Sciatic nerve (tissue), 2 donors: ENCODE data around the gene TMOD1. TPM values are rescaled to one million over a fixed set of nuclear protein-coding genes. Genes with fewer than 3 reads are reported as not detected.

Experiments
- ATAC-seq: fragments of 200-7000 bp; cut with Tn5 transposase; one replicate; pipeline ENCODE4 v1.9.1; 2020; ENCODE audit warnings: mild to moderate bottlenecking, moderate library complexity
- DNase-seq: peaks from one replicate; pipeline ENCODE4 v3.0.0-alpha.2; 2020; ENCODE audit warnings: low spot score
- intact Hi-C: fragments of 100-400 bp; cut with DNase I; formaldehyde crosslinking; loops from one replicate; pipeline ENCODE4 v1.14.2; 2022
- total RNA-seq: library from RNA; stranded (reverse); fragmentation: NEBNext Ultra II Directional; extraction: Animal tissue kit (Norgen Biotek cat#: 25700); gene quantifications from one replicate; pipeline ENCODE4 v1.2.1, GENCODE V29; 2021
- donor health status: DM: no; HTN: no; CAD: no.
- donor health status: DM: no; HTN: no; CAD: no.

The TMOD1 gene
- total RNA-seq, 1 donor from 2014 or later = 25.3 TPM

- ATAC-seq (peak; percentile 88), DNase-seq (peak; percentile 82)
- intact Hi-C loops = no loop called here
Observed at GRCh38 chr9:97557606-97558095, 56.2 kb downstream of the TMOD1 start.

DNA sequence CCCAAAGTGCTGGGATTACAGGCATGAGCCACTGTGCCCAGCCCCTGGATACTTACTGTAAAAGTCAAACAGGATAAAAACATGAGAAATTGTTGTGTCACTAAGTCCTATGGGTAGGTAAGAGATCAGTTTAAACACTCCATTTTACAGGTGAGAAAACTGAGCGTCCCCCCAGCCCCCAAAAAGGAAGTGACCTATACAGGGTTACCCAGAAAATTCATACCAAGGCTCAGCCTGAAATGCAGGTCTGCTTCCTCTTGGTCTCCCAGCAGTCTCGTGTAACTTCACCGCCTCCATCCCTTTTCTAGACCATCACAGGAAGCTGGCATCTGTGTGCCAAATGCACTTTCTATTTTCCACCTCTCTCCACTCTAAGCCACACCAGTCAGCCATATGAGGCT is 57.2 kb downstream of the TMOD1 start:
- intact Hi-C loops = no loop called here
- DNase-seq (no peak), ATAC-seq (no peak)

DNA sequence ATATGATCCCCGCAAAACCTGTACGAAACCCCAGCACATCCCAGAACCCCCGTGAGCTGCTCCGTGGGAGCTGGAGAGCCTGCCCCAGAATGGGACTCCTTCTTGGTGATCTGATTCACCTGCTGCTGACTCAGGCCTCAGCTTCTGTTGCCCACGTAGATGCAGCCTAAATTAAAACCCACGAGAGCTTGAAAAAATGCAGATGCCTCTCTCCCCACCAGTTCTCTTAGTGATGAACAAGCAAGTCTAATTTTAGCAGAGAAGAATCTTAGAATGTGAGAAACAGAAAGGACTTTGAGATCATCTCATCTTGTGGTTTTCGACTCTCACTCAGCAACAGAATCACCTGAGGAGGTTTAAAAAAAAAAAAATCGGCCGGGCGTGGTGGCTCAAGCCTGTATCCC is 57.6 kb downstream of the TMOD1 start:
- ATAC-seq = no peak
- peak; percentile 51 for DNase-seq
- intact Hi-C loops = no loop called here

DNA sequence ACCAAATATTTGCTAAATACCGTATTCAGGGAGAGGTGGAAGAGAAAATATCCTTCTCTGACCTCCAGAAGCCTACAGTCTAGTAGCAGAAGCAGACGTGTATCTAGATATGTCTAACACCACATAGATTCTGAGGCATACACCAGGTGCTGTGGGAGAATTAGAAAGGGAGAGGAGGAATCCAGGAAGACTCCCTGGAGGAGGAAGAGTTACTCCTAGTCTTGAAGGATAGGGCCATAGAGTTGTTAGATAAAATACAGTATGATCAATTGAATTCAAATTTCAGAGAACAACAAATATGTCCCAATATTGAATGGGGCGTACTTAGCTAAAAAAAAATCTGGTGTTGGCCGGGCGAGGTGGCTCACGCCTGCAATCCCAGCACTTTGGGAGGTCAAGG is 58.7 kb downstream of the TMOD1 start:
- intact Hi-C loops = no loop called here
- no peak for DNase-seq
- no peak for ATAC-seq

GRCh38 chr9:97560851-97561250 is 59.4 kb downstream of the TMOD1 start:
- DNase-seq (peak; percentile 45), ATAC-seq (no peak)
- intact Hi-C loops = no loop called here

DNA sequence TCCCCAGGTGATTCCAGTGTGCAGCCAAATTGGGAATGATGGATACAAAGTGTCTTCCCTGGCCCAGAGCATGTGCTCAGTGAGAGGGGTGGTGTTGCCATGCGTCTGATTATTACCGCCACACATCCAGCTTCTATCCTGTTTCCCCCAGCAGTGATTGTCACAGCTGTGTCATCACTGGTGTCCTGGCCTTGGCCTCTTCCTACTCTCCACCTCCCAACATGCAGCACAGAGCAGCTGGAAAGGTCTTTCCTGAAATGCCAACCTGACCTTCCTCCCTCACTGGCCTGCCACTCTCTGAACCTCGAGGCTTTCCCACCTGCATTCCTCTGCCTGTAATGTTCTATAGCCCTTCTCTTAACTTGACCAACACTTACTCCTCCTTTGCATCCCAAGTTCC is 60.0 kb downstream of the TMOD1 start:
- intact Hi-C loops = no loop called here
- peak; percentile 27 for DNase-seq

GRCh38 chr9:97562542-97562941 is 61.1 kb downstream of the TMOD1 start:
- DNase-seq (peak; percentile 54), ATAC-seq (peak; percentile 29)
- intact Hi-C loops = no loop called here

More for the DNA sequence above, 60.0 kb downstream of the TMOD1 start:
- no peak for ATAC-seq

DNA sequence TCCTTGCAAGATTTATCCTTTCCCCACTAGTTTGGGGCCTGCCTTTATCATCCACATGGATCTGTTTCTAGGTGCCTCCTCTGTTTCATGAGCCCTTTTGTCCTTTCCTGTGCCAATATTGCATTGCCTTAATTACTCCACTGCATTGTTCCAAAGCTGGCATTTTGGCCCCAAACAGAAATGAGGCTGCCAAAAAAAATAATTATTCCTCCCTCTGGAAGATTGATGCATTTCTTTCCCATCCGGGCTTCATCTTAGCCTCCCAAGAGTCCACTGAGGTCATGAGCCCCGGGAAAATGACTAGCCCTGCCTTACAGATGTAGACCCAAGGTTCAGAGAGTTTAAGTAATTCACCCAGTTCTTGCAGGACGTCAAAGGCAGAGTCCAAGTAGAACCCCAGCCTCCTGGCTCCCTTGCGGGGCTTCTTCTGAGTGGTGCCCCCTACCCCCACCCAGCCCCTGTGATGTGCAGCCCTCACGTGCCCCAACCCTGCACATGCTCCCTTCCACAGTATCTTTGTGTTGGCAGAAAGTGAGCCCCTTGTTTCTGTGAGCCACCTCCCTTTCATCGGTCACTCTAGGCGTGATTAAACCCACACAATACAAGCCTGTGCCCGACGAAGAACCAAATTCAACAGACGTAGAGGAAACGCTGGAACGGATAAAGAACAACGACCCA is 62.1 kb downstream of the TMOD1 start:
- ATAC-seq = peak; percentile 59
- DNase-seq = peak; percentile 53
- intact Hi-C loops = no loop called here

GRCh38 chr9:97564291-97565175 is 63.1 kb downstream of the TMOD1 start:
- intact Hi-C loops = no loop called here
- ATAC-seq = peak; percentile 75

DNA sequence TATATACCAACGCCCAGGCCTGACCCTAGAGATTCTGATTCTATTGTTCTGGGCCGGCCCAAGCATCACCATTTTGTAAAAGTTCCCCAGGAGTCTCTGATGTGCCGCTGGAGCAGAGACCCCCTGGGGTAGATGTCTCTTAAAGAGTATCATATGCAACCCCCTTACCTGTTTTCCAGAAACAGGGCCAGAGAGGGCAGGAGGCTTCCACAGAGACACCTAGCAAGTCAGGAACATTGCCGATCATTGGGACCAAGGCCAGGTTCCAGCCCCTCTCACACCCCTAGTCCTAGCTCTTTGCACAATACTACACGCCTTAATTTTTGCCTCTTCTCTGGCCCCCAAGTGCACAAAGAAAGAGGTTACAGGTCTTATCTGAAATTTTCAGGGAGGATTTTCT is 63.8 kb downstream of the TMOD1 start:
- intact Hi-C loops = no loop called here
- peak; percentile 30 for DNase-seq
- no peak for ATAC-seq

More at GRCh38 chr9:97564291-97565175, 63.1 kb downstream of the TMOD1 start:
- peak; percentile 65 for DNase-seq

DNA sequence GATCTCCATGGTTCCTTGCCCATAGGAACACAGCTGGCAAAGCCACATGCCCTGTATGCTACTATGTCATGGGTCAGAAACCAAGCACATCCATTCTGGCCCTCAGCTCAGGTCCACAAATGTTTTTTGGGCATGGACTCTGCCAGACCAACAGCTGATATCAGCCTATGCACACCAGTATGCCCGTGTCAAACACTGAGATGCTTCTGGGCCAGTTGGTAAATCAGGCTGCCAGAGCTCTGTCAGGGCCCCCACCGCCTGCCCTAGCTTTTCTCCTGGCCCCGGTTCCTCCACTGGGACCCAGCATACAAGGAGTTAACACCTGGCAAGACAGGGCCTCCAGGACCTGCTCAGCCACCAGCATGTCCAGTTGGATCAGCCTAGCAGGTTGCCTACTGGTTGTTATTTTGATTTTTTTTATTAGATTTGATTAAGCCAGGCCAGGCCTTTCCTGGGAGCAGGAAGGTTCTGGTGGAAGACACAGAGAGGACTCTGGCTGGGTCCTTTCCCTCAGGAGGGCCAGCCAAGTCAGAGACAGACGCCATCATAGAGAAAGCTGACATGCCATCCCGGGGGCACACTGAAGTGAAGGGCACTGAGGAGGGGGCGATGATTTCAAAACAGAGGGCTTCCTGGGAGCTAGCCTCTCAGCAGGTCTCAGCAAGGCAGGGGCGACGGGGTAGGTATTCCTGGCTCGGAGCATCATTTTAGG is 65.9 kb downstream of the TMOD1 start:
- DNase-seq (peak; percentile 50), ATAC-seq (no peak)
- intact Hi-C loops = no loop called here

- no peak for ATAC-seq
- no peak for DNase-seq
- intact Hi-C loops = no loop called here
Observed at GRCh38 chr9:97567894-97568202, 66.4 kb downstream of the TMOD1 start.

- DNase-seq = no peak
- no peak for ATAC-seq
- intact Hi-C loops = no loop called here
Observed at GRCh38 chr9:97568461-97569275, 67.2 kb downstream of the TMOD1 start.

GRCh38 chr9:97570899-97571298 is 69.4 kb downstream of the TMOD1 start:
- DNase-seq (peak; percentile 55), ATAC-seq (peak; percentile 27)
- intact Hi-C loops = no loop called here

DNA sequence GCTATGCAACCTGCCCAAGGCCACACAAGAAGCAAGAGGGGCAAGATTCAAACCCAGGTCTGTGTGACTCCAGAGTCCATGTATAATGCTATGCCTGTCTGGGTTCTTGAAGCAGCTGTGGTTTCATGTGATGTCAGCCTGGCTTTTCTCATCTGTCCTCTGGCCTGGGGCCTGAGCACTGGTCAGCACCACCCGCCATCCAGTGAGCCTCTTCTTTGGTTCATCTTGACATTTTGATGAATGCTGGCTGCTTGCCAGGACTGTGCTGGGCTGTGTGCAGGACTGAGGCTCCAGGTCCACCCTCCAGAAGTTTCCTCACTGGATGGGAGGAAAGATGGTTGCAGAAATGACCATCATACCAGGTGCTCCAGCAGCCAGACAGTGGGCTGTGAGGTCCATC is 70.2 kb downstream of the TMOD1 start:
- ATAC-seq = no peak

GRCh38 chr9:97572196-97572891 is 70.9 kb downstream of the TMOD1 start:
- intact Hi-C loops = no loop called here
- DNase-seq (peak; percentile 22), ATAC-seq (peak; percentile 4)

More for the DNA sequence above, 70.2 kb downstream of the TMOD1 start:
- DNase-seq = peak; percentile 64
- intact Hi-C loops = no loop called here

DNA sequence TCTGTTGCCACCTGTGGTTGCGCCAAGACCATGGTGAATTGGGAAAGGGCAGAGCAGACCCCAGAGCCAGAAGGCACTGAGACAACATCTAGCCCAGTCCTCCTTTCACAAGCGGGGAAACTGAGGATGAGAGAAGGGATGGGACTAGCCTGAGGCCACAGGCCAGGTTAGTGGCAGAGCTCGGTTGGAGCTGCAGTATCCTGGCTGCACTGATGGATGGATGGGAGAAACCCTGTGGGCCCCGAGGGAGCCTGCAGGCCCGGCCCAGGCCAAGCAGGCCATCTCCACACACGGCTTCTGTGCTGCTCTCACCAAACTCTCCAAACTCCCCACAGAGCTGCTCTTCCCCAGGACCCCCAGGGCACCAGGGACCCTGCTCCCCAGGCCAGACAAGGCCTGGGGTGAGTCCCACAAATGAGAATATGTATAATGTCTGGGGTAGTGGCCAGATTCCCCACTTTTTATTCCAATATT is 71.5 kb downstream of the TMOD1 start:
- intact Hi-C loops = no loop called here
- DNase-seq (peak; percentile 33), ATAC-seq (no peak)

- no peak for ATAC-seq
- intact Hi-C loops = no loop called here
- peak; percentile 28 for DNase-seq
Observed at GRCh38 chr9:97573482-97574073, 72.1 kb downstream of the TMOD1 start.
